HG03139 (cell line): ENCODE measurements around the gene SRSF7.
"Not testable (repeated sequence)": the region's sequence is repeated elsewhere in the genome, so short reads cannot be mapped to it uniquely, and the experiment has no call there.

Experiments used
- ATAC-seq: cut with Tn5 transposase; IDR thresholded peaks from one replicate; pipeline ENCODE4 v1.9.1; 2021; ENCODE audit not compliant: unreplicated experiment

The SRSF7 gene

GRCh38 chr2:38734299-38735058 is 16.7 kb downstream of the SRSF7 start:
- no peak for ATAC-seq

- ATAC-seq = no peak
Observed at GRCh38 chr2:38733300-38733971, 17.7 kb downstream of the SRSF7 start.

GRCh38 chr2:38731684-38732221 is 19.4 kb downstream of the SRSF7 start:
- ATAC-seq = no peak

- no peak for ATAC-seq
Observed at GRCh38 chr2:38731090-38731489, 20.1 kb downstream of the SRSF7 start.

- no peak for ATAC-seq
Observed at GRCh38 chr2:38728694-38729093, 22.5 kb downstream of the SRSF7 start.

- no peak for ATAC-seq
Observed at GRCh38 chr2:38727661-38728060, 23.5 kb downstream of the SRSF7 start.

- ATAC-seq = peak; percentile 42
Observed at GRCh38 chr2:38723173-38723572, 28.0 kb downstream of the SRSF7 start.

GRCh38 chr2:38722271-38723061 is 28.7 kb downstream of the SRSF7 start:
- ATAC-seq = peak; percentile 40

GRCh38 chr2:38720613-38721241 is 30.4 kb downstream of the SRSF7 start:
- no peak for ATAC-seq

GRCh38 chr2:38719706-38720105 is 31.5 kb downstream of the SRSF7 start:
- ATAC-seq = no peak

- ATAC-seq = no peak
Observed at GRCh38 chr2:38718601-38719000, 32.6 kb downstream of the SRSF7 start.

- ATAC-seq = no peak
Observed at GRCh38 chr2:38716185-38716584, 35.0 kb downstream of the SRSF7 start.

- not testable (repeated sequence) for ATAC-seq
Observed at GRCh38 chr2:38714941-38715340, 36.2 kb downstream of the SRSF7 start.

- no peak for ATAC-seq
Observed at GRCh38 chr2:38713338-38713737, 37.8 kb downstream of the SRSF7 start.

- no peak for ATAC-seq
Observed at GRCh38 chr2:38712871-38713270, 38.3 kb downstream of the SRSF7 start.

GRCh38 chr2:38712413-38712812 is 38.7 kb downstream of the SRSF7 start:
- no peak for ATAC-seq

GRCh38 chr2:38711558-38711957 is 39.6 kb downstream of the SRSF7 start:
- no peak for ATAC-seq

- peak; percentile 82 for ATAC-seq
Observed at GRCh38 chr2:38709567-38710194, 41.5 kb downstream of the SRSF7 start.

GRCh38 chr2:38708900-38709566 is 42.1 kb downstream of the SRSF7 start:
- no peak for ATAC-seq

GRCh38 chr2:38708491-38708890 is 42.7 kb downstream of the SRSF7 start:
- not testable (repeated sequence) for ATAC-seq
